ENCODE measurements around the gene NT5DC2. TPM values are rescaled to one million over a fixed set of nuclear protein-coding genes. Genes with fewer than 3 reads are reported as not detected.

NT5DC2 gene
- total RNA-seq, 1 donor: 0.73 TPM

GRCh38 chr3:52511509-52511908, 22.1 kb downstream of the NT5DC2 start:
- Histone ChIP-seq H3K4me3 (ENCODE audit: low read length) (no peak overlapping the region), H3K9me3 (ENCODE audit: low read depth, low read length) (no peaks in the 10 kb centered on the region), H3K27me3 (ENCODE audit: insufficient read depth, low read length) (no peaks in the 10 kb centered on the region), H3K4me1 (ENCODE audit: insufficient read depth, low read length) (no peaks in the 10 kb centered on the region)

- no peaks in the 10 kb centered on the region for H3K9me3 ChIP-seq (ENCODE audit: low read depth, low read length)
- no peaks in the 10 kb centered on the region for H3K4me1 ChIP-seq (ENCODE audit: insufficient read depth, low read length)
- no peaks in the 10 kb centered on the region for H3K27me3 ChIP-seq (ENCODE audit: insufficient read depth, low read length)
- H3K4me3 ChIP-seq (ENCODE audit: low read length): no peak overlapping the region
Observed at GRCh38 chr3:52509753-52510328, 23.8 kb downstream of the NT5DC2 start.

GRCh38 chr3:52507359-52507758, 26.3 kb downstream of the NT5DC2 start:
- no peak overlapping the region for H3K4me3 ChIP-seq (ENCODE audit: low read length)
- H3K9me3 ChIP-seq (ENCODE audit: low read depth, low read length): no peaks in the 10 kb centered on the region
- no peaks in the 10 kb centered on the region for H3K4me1 ChIP-seq (ENCODE audit: insufficient read depth, low read length)
- H3K27me3 ChIP-seq (ENCODE audit: insufficient read depth, low read length): no peaks in the 10 kb centered on the region

GRCh38 chr3:52506266-52506966, 27.2 kb downstream of the NT5DC2 start:
- Histone ChIP-seq H3K4me3 (ENCODE audit: low read length) (no peak overlapping the region), H3K9me3 (ENCODE audit: low read depth, low read length) (no peaks in the 10 kb centered on the region), H3K4me1 (ENCODE audit: insufficient read depth, low read length) (no peaks in the 10 kb centered on the region), H3K27me3 (ENCODE audit: insufficient read depth, low read length) (no peaks in the 10 kb centered on the region)

- peaks cover 10% of the 10 kb centered on the region for H3K4me1 ChIP-seq (ENCODE audit: insufficient read depth, low read length)
Observed at GRCh38 chr3:52504977-52505376, 28.7 kb downstream of the NT5DC2 start.

GRCh38 chr3:52503788-52504424, 29.8 kb downstream of the NT5DC2 start:
- Histone ChIP-seq H3K4me1 (ENCODE audit: insufficient read depth, low read length) (peaks cover 18% of the 10 kb centered on the region), H3K4me3 (ENCODE audit: low read length) (no peak overlapping the region), H3K27me3 (ENCODE audit: insufficient read depth, low read length) (no peaks in the 10 kb centered on the region), H3K9me3 (ENCODE audit: low read depth, low read length) (no peaks in the 10 kb centered on the region)

More at GRCh38 chr3:52504977-52505376, 28.7 kb downstream of the NT5DC2 start:
- Histone ChIP-seq H3K27me3 (ENCODE audit: insufficient read depth, low read length) (no peaks in the 10 kb centered on the region), H3K9me3 (ENCODE audit: low read depth, low read length) (no peaks in the 10 kb centered on the region), H3K4me3 (ENCODE audit: low read length) (no peak overlapping the region)

- H3K27me3 ChIP-seq (ENCODE audit: insufficient read depth, low read length): no peaks in the 10 kb centered on the region
- H3K4me1 ChIP-seq (ENCODE audit: insufficient read depth, low read length): peaks cover 29% of the 10 kb centered on the region
- H3K9me3 ChIP-seq (ENCODE audit: low read depth, low read length): no peaks in the 10 kb centered on the region
- no peak overlapping the region for H3K4me3 ChIP-seq (ENCODE audit: low read length)
Observed at GRCh38 chr3:52502808-52503350, 30.8 kb downstream of the NT5DC2 start.

GRCh38 chr3:52502001-52502400, 31.7 kb downstream of the NT5DC2 start:
- no peaks in the 10 kb centered on the region for H3K9me3 ChIP-seq (ENCODE audit: low read depth, low read length)
- H3K4me3 ChIP-seq (ENCODE audit: low read length): no peak overlapping the region
- H3K27me3 ChIP-seq (ENCODE audit: insufficient read depth, low read length): no peaks in the 10 kb centered on the region
- peaks cover 38% of the 10 kb centered on the region for H3K4me1 ChIP-seq (ENCODE audit: insufficient read depth, low read length)

- H3K27me3 ChIP-seq (ENCODE audit: insufficient read depth, low read length): no peaks in the 10 kb centered on the region
- H3K4me1 ChIP-seq (ENCODE audit: insufficient read depth, low read length): peaks cover 47% of the 10 kb centered on the region
- H3K9me3 ChIP-seq (ENCODE audit: low read depth, low read length): no peaks in the 10 kb centered on the region
- H3K4me3 ChIP-seq (ENCODE audit: low read length): no peak overlapping the region
Observed at GRCh38 chr3:52501046-52501445, 32.6 kb downstream of the NT5DC2 start.

- no peaks in the 10 kb centered on the region for H3K27me3 ChIP-seq (ENCODE audit: insufficient read depth, low read length)
- no peaks in the 10 kb centered on the region for H3K9me3 ChIP-seq (ENCODE audit: low read depth, low read length)
- H3K4me1 ChIP-seq (ENCODE audit: insufficient read depth, low read length): peaks cover 69% of the 10 kb centered on the region
- no peak overlapping the region for H3K4me3 ChIP-seq (ENCODE audit: low read length)
Observed at GRCh38 chr3:52498137-52499054, 35.3 kb downstream of the NT5DC2 start.

GRCh38 chr3:52495777-52496602, 37.7 kb downstream of the NT5DC2 start:
- peaks cover 83% of the 10 kb centered on the region for H3K4me1 ChIP-seq (ENCODE audit: insufficient read depth, low read length)
- no peaks in the 10 kb centered on the region for H3K27me3 ChIP-seq (ENCODE audit: insufficient read depth, low read length)
- H3K9me3 ChIP-seq (ENCODE audit: low read depth, low read length): no peaks in the 10 kb centered on the region
- H3K4me3 ChIP-seq (ENCODE audit: low read length): peak overlapping the region; percentile 34

- Histone ChIP-seq H3K9me3 (ENCODE audit: low read depth, low read length) (no peaks in the 10 kb centered on the region), H3K4me1 (ENCODE audit: insufficient read depth, low read length) (peaks cover 83% of the 10 kb centered on the region), H3K4me3 (ENCODE audit: low read length) (peak within 1 kb of the TSS; percentile 34), H3K27me3 (ENCODE audit: insufficient read depth, low read length) (no peaks in the 10 kb centered on the region)
Observed at GRCh38 chr3:52494886-52495495, 38.7 kb downstream of the NT5DC2 start, which contains the start of gene STAB1. STAB1 (plus strand) TSS chr3:52495338; CDS start chr3:52495414, 76 bp downstream.

- Histone ChIP-seq H3K9me3 (ENCODE audit: low read depth, low read length) (no peaks in the 10 kb centered on the region), H3K27me3 (ENCODE audit: insufficient read depth, low read length) (no peaks in the 10 kb centered on the region), H3K4me1 (ENCODE audit: insufficient read depth, low read length) (peaks cover 84% of the 10 kb centered on the region), H3K4me3 (ENCODE audit: low read length) (no peak overlapping the region)
Observed at GRCh38 chr3:52494445-52494844, 39.2 kb downstream of the NT5DC2 start.

Measured in mononuclear cell (primary cell).